ENCODE results near the gene CYBA. TPM values are rescaled to one million over a fixed set of nuclear protein-coding genes. Genes with fewer than 3 reads are reported as not detected.

CYBA gene
- total RNA-seq, 1 donor from 2014 or later = 51.7 TPM

- TF ChIP-seq CTCF (IDR thresholded peaks at IDR 0.05) = no peak
- peaks cover 2% of the 10 kb centered on the region for H3K4me1 Mint-ChIP-seq (ENCODE audit: low read depth)
- no peak overlapping the region for H3K4me3 Mint-ChIP-seq (ENCODE audit: unreplicated experiment)
- H3K27ac Mint-ChIP-seq (ENCODE audit: unreplicated experiment) = no peak overlapping the region
- no peak for DNase-seq (ENCODE audit: low spot score)
- peaks cover 1% of the 10 kb centered on the region for H3K36me3 Mint-ChIP-seq (ENCODE audit: low read depth)
- no peaks in the 10 kb centered on the region for H3K9me3 Mint-ChIP-seq (ENCODE audit: low read depth)
- peaks cover 21% of the 10 kb centered on the region for H3K27me3 Mint-ChIP-seq (ENCODE audit: low read depth)
Observed at GRCh38 chr16:88680554-88681083, 29.8 kb upstream of the CYBA start.

- H3K4me1 Mint-ChIP-seq (ENCODE audit: low read depth) = no peaks in the 10 kb centered on the region
Observed at GRCh38 chr16:88678224-88678979, 27.5 kb upstream of the CYBA start.

DNA sequence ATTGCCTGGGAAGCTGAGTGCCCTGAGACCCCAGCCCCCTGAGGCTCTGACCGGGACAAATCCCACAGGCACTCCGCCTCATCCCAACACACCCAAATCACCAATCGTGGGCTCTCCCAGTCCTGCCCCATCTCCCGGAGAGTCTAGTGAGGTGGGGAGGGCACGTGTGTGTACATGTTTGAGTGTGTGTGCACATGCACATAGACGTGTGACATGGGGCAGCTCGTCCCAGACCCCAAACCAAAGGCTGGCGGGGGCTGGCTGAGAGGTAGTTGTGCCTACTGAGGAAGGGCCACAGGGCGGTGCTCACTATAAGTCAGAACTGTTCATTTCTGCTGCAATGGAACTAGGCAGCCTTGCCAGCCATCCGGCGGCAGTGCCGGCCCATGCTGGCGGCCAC is 26.9 kb upstream of the CYBA start:
- no peak for DNase-seq (ENCODE audit: low spot score)
- no peak for TF ChIP-seq CTCF (IDR thresholded peaks at IDR 0.05)
- Mint-ChIP-seq H3K4me3 (ENCODE audit: unreplicated experiment) (no peak overlapping the region), H3K9me3 (ENCODE audit: low read depth) (no peaks in the 10 kb centered on the region), H3K4me1 (ENCODE audit: low read depth) (no peaks in the 10 kb centered on the region), H3K36me3 (ENCODE audit: low read depth) (peaks cover 2% of the 10 kb centered on the region), H3K27me3 (ENCODE audit: low read depth) (peaks cover 4% of the 10 kb centered on the region), H3K27ac (ENCODE audit: unreplicated experiment) (no peak overlapping the region)

More at GRCh38 chr16:88678224-88678979, 27.5 kb upstream of the CYBA start:
- Mint-ChIP-seq H3K4me3 (ENCODE audit: unreplicated experiment) (no peak overlapping the region), H3K27me3 (ENCODE audit: low read depth) (peaks cover 6% of the 10 kb centered on the region), H3K9me3 (ENCODE audit: low read depth) (no peaks in the 10 kb centered on the region), H3K27ac (ENCODE audit: unreplicated experiment) (no peak overlapping the region), H3K36me3 (ENCODE audit: low read depth) (peaks cover 2% of the 10 kb centered on the region)
- TF ChIP-seq CTCF (IDR thresholded peaks at IDR 0.05) = no peak
- DNase-seq (ENCODE audit: low spot score) = no peak

DNA sequence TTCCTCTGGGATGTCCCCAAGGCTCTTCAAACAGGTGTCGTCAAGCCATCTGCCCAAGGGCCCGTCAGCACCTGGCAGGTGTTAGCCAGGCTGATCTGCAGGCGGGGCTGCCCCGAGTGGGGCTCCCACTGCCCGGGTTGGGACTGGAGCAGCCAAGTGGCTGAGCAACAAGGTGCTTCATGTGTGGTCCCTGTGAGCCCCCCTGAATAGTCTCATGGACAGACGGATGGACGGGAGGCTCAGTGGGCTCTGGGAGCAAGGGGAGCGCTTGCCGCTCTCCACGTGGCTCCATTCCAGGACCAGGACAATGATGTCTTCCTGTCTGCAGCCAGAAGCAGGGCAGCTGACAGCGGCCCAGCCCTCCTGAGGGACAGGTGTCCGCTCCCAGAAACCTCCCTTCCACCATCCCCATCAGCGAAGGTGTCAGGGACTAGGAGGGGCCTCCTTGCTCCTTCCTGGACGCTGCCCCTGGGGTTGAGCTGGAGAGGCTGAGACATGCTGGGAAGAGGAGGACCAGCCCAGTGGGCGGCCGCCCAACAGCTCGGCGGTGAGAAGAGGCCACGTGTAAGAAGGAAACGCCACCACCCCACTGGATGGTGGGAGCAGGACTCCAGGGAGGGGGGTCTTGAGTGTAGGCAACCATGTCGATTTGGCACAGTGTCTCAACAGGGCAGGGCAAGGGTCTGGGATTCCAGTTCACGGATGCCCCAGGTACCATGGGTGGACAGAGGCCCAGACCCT is 25.8 kb upstream of the CYBA start:
- no peak for TF ChIP-seq CTCF (IDR thresholded peaks at IDR 0.05)
- H3K36me3 Mint-ChIP-seq (ENCODE audit: low read depth) = peaks cover 2% of the 10 kb centered on the region
- no peaks in the 10 kb centered on the region for H3K9me3 Mint-ChIP-seq (ENCODE audit: low read depth)
- peaks cover 3% of the 10 kb centered on the region for H3K27me3 Mint-ChIP-seq (ENCODE audit: low read depth)
- H3K4me1 Mint-ChIP-seq (ENCODE audit: low read depth) = no peaks in the 10 kb centered on the region
- no peak overlapping the region for H3K27ac Mint-ChIP-seq (ENCODE audit: unreplicated experiment)
- DNase-seq (ENCODE audit: low spot score) = no peak
- no peak overlapping the region for H3K4me3 Mint-ChIP-seq (ENCODE audit: unreplicated experiment)

- no peak for DNase-seq (ENCODE audit: low spot score)
- Mint-ChIP-seq H3K4me1 (ENCODE audit: low read depth) (no peaks in the 10 kb centered on the region), H3K4me3 (ENCODE audit: unreplicated experiment) (no peak overlapping the region), H3K36me3 (ENCODE audit: low read depth) (peaks cover 2% of the 10 kb centered on the region), H3K27me3 (ENCODE audit: low read depth) (no peaks in the 10 kb centered on the region), H3K27ac (ENCODE audit: unreplicated experiment) (no peak overlapping the region), H3K9me3 (ENCODE audit: low read depth) (no peaks in the 10 kb centered on the region)
- TF ChIP-seq CTCF (IDR thresholded peaks at IDR 0.05) = no peak
Observed at GRCh38 chr16:88673716-88674379, 23.0 kb upstream of the CYBA start.

All from chondrocyte (in vitro differentiated cells).